ENCODE results near the gene TUFT1. TPM values are rescaled to one million over a fixed set of nuclear protein-coding genes. Genes with fewer than 3 reads are reported as not detected.

Gene TUFT1
- total RNA-seq, 1 donor from 2014 or later = 10.5 TPM

DNA sequence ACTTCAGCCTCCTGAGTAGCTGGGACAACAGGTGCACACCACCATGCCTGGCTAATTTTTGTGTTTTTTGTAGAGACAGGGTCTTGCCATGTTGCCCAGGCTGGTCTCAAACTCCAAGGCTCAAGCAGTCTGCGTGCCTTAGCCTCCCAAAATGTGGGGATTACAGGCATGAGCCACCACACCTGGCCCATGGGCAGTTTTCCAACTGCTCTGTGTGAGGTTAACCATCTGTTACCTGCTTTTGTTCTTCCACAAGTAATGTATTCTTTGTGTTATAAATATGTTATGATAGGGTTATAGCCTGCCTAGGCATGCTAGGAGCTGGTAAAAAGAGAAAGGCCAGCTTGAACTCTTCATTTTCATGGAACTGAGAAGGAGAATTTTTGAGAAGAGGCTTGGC lies 30.7 kb downstream of the TUFT1 start:
- ATAC-seq = no peak
- TF ChIP-seq, protein P1, sequence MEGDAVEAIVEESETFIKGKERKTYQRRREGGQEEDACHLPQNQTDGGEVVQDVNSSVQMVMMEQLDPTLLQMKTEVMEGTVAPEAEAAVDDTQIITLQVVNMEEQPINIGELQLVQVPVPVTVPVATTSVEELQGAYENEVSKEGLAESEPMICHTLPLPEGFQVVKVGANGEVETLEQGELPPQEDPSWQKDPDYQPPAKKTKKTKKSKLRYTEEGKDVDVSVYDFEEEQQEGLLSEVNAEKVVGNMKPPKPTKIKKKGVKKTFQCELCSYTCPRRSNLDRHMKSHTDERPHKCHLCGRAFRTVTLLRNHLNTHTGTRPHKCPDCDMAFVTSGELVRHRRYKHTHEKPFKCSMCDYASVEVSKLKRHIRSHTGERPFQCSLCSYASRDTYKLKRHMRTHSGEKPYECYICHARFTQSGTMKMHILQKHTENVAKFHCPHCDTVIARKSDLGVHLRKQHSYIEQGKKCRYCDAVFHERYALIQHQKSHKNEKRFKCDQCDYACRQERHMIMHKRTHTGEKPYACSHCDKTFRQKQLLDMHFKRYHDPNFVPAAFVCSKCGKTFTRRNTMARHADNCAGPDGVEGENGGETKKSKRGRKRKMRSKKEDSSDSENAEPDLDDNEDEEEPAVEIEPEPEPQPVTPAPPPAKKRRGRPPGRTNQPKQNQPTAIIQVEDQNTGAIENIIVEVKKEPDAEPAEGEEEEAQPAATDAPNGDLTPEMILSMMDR (IDR thresholded peaks at IDR 0.05) = no peak
- DNase-seq = no peak
- H3K27ac ChIP-seq = no peak overlapping the region
- intact Hi-C loops (cut with DNase I) = no loop called here
- H3K4me1 ChIP-seq = no peaks in the 10 kb centered on the region
- H3K27me3 ChIP-seq (ENCODE audit: low read depth) = no peaks in the 10 kb centered on the region
- no peaks in the 10 kb centered on the region for H3K9me3 ChIP-seq
- H3K36me3 ChIP-seq = peaks cover 60% of the 10 kb centered on the region
- H3K4me3 ChIP-seq = no peak overlapping the region

DNA sequence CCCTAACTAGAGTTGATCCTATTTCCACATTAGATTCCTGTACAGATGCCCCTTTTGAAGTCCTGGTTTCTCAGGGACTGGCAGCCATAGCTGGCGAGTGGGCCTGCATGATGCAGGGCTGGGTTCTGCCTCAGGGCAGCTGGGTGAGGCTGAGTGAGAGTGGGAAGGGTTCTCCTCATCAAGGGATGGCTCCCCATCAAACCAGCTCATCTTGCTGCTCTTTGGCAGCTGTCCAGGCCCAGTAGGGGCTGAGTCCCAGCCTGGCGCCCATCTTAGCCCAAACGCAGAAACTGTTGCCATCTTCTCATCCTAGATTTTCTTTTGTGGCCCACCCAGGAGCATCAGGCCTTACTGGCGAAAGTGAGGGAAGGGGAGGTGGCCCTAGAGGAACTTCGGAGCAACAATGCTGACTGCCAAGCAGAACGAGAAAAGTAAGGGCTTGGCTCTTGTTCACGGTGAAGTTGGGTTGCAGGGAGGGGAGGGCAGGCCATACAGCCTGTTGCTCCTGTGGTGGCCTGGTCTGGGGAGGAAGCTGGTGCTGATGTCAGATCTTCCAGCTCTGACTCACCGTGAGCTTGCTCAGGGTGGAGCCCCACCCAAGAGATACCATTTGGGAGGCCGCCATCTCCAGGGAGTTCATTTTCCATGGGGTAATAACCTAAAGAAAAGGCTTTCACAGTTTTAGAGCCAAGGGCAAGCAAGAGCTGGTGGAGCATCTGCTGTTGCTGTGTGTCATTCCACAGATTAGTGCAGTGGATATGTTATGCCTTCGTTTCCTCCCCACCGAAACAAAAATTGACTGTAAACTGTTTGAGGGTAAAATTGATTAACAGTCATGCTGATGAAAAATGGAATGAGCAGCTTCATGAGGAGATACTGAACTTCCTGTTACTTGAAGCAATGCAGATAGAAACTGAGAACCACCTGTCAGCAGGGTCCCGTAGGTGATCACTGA lies 34.7 kb downstream of the TUFT1 start:
- TF ChIP-seq, protein P1 (IDR thresholded peaks at IDR 0.05) = no peak
- Histone ChIP-seq H3K36me3 (peaks cover 62% of the 10 kb centered on the region), H3K4me1 (no peaks in the 10 kb centered on the region), H3K27me3 (ENCODE audit: low read depth) (no peaks in the 10 kb centered on the region), H3K4me3 (no peak overlapping the region), H3K9me3 (no peaks in the 10 kb centered on the region), H3K27ac (no peak overlapping the region)
- DNase-seq (no peak), ATAC-seq (peak in 1 of 2 donors; percentile 35)
- intact Hi-C loops (cut with DNase I) = no loop called here

DNA sequence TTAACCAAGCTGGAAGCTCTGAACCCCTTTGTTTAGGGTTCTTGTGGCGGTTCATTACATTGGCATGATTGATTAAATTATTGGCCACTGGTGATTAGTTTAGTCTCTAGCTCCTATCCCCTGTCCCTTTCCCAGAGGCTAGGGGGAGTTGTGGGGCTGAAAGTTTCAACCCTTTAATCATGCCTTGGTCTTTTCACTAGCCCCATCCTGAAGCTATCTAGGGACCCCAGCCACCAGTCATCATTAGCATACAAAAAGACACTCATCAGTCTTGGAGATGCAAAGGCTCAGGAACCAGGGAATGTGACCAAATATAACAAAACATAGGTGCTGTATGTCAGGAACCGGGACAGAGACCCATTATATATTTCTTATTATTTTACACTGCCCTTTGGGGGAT lies 37.1 kb downstream of the TUFT1 start:
- TF ChIP-seq, protein P1 (IDR thresholded peaks at IDR 0.05) = no peak
- DNase-seq (no peak), ATAC-seq (no peak)
- intact Hi-C loops (cut with DNase I) = no loop called here
- Histone ChIP-seq H3K4me3 (no peak overlapping the region), H3K27ac (no peak overlapping the region), H3K9me3 (no peaks in the 10 kb centered on the region), H3K36me3 (peaks cover 67% of the 10 kb centered on the region), H3K4me1 (no peaks in the 10 kb centered on the region), H3K27me3 (ENCODE audit: low read depth) (no peaks in the 10 kb centered on the region)

DNA sequence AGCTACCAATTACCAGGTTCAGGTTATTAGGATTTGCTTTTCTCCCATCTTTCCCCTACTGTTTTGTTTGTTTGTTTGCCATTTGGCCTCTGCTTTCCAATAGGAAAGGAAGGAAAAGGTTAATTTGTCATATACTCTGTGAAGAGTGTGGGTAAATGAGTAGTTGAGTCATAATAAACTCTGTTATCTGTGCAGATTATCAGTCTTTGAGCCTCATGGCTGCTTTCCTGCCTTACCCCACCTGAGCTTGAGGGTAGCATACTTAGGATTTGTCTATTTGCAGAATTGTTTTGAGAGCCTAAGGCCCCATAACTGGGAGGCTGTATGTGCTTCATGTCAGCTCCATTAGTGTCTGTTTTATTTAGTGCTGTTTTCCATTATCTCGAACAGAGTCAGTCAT lies 38.8 kb downstream of the TUFT1 start:
- Histone ChIP-seq H3K36me3 (peaks cover 61% of the 10 kb centered on the region), H3K4me1 (no peaks in the 10 kb centered on the region), H3K27me3 (ENCODE audit: low read depth) (no peaks in the 10 kb centered on the region), H3K4me3 (no peak overlapping the region), H3K9me3 (no peaks in the 10 kb centered on the region), H3K27ac (no peak overlapping the region)
- no peak for DNase-seq
- ATAC-seq = no peak
- intact Hi-C loops (cut with DNase I) = no loop called here
- TF ChIP-seq, protein P1 (IDR thresholded peaks at IDR 0.05) = no peak

DNA sequence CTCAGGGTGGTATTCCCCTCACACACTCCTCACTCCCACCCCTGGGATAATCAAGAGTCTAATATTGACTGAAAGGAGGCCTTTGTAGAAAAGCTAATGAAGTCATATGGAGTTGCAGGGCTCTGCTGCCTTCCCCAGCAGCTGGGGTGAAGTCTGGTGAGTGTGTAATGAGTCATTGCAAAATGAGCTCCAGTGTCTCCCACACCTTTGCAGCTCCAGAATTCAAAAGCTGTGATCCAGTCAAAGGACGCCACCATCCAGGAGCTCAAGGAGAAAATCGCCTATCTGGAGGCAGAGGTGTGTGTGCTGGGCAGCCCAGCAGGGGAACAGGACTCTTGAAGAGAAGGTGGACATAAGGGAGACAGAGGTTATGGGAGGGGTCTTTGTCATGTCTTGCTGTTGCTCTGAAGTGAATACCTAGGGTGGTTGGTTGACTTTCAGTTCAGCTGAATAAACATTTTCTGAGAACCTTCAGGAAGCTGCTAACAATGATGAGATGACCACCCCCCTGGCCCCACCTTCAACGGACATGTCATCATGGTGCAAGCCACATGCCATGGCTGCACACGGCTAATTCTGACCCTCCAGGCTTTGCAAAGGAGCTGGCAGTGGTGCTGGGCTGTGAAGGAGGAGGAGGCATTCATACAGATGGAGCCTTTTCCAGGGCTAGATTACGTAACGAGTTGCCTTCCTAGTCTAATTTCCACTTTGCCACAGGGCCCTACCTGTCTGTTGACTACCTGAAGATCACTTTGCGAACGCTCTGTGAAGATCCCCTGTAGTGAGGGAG lies 39.5 kb downstream of the TUFT1 start:
- DNase-seq (no peak), ATAC-seq (no peak)
- Histone ChIP-seq H3K36me3 (peaks cover 56% of the 10 kb centered on the region), H3K27me3 (ENCODE audit: low read depth) (no peaks in the 10 kb centered on the region), H3K27ac (no peak overlapping the region), H3K4me1 (no peaks in the 10 kb centered on the region), H3K9me3 (no peaks in the 10 kb centered on the region), H3K4me3 (no peak overlapping the region)
- TF ChIP-seq, protein P1 (IDR thresholded peaks at IDR 0.05) = no peak
- intact Hi-C loops (cut with DNase I) = no loop called here

Data from lower lobe of right lung (tissue), 2 donors.